IMR-90 (cell line): ENCODE measurements around the gene TBX1.

ENCODE experiments used
- CEBPB ChIP-seq: IDR thresholded peaks from 2 replicates; pipeline ENCODE4 v1.6.1; 2012; ENCODE audit warnings: low read depth, low read length, improper control_type of control experiment
- TF ChIP-seq, protein P1 (sequence below): conservative IDR thresholded peaks from 2 replicates; pipeline ENCODE4 v1.5.1; 2012; ENCODE audit warnings: mild to moderate bottlenecking, low read depth, low read length, improper control_type of control experiment

DNA sequence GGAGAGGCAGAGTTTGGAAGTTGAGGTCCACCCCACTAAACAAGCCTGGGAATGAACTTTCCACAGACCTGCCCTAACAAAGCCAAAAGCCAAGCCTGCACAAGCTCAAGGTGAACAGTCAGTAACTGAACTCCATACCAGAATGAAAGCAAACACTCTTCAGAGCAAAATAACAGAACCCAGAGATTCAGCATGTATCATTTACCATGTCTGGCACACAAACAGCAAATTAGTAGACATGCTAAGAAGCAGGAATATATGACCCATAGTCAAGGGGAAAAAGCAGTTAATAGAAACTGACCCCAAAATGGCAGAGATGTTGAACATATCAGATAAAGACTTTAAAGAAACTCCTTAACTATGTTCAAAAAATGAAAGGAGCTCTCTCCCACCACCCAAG, 31.3 kb downstream of the TBX1 start:
- no peak for TF ChIP-seq CEBPB
- TF ChIP-seq, protein P1, sequence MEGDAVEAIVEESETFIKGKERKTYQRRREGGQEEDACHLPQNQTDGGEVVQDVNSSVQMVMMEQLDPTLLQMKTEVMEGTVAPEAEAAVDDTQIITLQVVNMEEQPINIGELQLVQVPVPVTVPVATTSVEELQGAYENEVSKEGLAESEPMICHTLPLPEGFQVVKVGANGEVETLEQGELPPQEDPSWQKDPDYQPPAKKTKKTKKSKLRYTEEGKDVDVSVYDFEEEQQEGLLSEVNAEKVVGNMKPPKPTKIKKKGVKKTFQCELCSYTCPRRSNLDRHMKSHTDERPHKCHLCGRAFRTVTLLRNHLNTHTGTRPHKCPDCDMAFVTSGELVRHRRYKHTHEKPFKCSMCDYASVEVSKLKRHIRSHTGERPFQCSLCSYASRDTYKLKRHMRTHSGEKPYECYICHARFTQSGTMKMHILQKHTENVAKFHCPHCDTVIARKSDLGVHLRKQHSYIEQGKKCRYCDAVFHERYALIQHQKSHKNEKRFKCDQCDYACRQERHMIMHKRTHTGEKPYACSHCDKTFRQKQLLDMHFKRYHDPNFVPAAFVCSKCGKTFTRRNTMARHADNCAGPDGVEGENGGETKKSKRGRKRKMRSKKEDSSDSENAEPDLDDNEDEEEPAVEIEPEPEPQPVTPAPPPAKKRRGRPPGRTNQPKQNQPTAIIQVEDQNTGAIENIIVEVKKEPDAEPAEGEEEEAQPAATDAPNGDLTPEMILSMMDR: no peak
